HFF-Myc (cell line): ENCODE data around the gene CADM4.
"Not testable (repeated sequence)": the region's sequence is repeated elsewhere in the genome, so short reads cannot be mapped to it uniquely, and the experiment has no call there.

Experiments used
- DNase-seq: peaks from one replicate; pipeline ENCODE4 v3.0.0-alpha.2; 2011; ENCODE audit warnings: low read depth; ENCODE audit errors: extremely low read depth
- H3K4me3 ChIP-seq: replicated peaks from 2 replicates; pipeline ENCODE4 v1.5.1; 2011; ENCODE audit warnings: low read depth, mild to moderate bottlenecking, control low read depth, low read length
- TF ChIP-seq, protein P1 (sequence below): IDR thresholded peaks from 2 replicates; pipeline ENCODE4 v1.5.1; 2012; ENCODE audit warnings: mild to moderate bottlenecking, low read depth, low read length, control low read depth; ENCODE audit errors: missing control alignments

CADM4 gene

DNA sequence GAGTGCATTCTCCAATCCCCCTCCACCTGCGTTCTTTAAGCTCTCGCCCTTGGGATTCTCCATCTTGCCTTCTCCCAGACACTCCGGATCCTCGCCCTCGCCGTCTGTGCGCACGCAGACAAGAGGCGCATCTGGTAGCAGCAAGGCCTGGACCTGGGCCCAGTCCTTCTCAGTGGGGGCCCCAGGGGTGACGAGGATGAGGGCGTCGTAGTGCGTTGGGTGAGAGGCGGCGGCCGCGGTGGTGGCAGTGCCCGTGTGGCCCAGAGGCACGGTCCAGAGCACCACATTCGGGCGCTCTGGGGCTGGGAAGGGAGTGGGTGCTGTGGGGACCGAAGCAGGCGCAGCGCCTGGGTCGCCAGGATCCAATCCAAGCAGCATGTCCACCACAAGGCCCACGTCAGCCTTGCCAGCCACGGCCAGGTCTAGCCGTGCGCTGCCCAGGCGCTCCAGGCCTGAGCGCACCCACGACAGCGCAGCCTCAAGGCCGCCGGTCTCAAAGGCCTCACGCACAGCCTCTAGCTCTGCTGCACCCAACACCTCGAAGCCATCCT lies 46.8 kb downstream of the CADM4 start:
- no peak overlapping the region for H3K4me3 ChIP-seq
- TF ChIP-seq, protein P1, sequence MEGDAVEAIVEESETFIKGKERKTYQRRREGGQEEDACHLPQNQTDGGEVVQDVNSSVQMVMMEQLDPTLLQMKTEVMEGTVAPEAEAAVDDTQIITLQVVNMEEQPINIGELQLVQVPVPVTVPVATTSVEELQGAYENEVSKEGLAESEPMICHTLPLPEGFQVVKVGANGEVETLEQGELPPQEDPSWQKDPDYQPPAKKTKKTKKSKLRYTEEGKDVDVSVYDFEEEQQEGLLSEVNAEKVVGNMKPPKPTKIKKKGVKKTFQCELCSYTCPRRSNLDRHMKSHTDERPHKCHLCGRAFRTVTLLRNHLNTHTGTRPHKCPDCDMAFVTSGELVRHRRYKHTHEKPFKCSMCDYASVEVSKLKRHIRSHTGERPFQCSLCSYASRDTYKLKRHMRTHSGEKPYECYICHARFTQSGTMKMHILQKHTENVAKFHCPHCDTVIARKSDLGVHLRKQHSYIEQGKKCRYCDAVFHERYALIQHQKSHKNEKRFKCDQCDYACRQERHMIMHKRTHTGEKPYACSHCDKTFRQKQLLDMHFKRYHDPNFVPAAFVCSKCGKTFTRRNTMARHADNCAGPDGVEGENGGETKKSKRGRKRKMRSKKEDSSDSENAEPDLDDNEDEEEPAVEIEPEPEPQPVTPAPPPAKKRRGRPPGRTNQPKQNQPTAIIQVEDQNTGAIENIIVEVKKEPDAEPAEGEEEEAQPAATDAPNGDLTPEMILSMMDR: no peak
- no peak for DNase-seq

DNA sequence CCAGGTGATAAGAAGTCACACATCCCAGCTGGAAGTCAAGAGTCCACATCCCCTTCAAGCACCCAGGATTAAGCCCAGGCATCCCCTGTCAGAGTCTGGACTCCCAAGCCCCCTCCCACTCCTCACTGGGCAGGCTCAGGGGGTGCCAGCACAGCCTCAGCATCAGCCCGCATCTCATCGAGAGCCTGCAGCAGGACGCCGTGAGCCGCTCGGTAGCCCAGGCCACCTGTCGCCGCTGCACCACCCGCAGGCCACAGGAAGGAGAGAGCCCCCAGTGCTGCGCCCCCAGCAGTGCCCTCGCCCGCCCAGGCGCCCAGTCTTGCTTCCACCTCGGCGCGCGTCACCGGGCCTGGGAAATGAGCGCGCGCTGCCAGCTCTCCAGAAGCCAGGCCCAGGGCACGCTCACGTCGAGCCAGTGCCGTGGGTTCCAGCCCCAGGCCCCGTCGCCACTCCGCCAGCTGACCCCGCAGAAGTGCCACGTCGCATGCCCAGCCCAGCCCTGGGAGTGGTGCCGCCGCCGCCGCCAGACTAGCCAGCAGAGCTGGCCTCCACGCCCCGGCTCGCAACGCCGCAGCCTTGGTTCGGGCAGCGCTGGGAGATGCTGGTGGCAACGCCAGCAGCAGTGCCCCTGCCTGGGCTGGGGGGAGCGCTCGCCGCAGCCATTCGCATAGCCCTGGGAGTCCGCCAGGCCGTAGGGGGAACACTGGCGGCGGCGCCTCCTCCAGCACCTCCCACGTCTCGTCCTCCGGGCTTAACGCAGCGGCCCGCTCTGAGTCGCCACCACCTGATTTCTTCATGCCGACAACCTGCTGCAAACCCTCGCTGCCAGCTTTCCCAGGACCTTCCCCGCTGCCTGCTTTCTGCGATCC lies 47.5 kb downstream of the CADM4 start:
- TF ChIP-seq, protein P1: no peak
- DNase-seq: no peak

DNA sequence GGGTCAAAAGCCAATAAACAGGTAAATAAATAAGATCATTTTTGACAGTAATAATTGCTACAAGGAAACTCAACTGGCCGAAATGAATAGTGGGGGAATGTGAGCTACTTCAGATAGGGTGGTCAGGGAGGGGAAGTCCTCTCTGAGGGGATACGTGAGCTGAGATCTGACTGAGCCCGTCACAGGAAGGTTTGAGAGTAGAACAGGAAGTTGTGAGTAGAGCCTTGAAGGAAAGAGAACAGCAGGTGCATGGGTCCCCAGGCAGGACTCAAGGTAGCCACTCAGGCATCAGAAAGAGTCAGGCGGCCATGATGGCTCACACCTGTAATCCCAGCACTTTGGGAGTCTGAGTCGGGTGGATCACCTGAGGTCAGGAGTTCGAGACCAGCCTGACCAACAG lies 50.0 kb downstream of the CADM4 start:
- TF ChIP-seq, protein P1: no peak
- no peak overlapping the region for H3K4me3 ChIP-seq
- no peak for DNase-seq

More for the DNA sequence above, 47.5 kb downstream of the CADM4 start:
- H3K4me3 ChIP-seq: no peak overlapping the region

- H3K4me3 ChIP-seq: no peak overlapping the region
- TF ChIP-seq, protein P1: no peak
- no peak for DNase-seq
Measured at GRCh38 chr19:43589277-43589676, 50.4 kb downstream of the CADM4 start.

GRCh38 chr19:43587029-43587428 lies 52.6 kb downstream of the CADM4 start:
- DNase-seq, H3K4me3 ChIP-seq: not testable (repeated sequence)

DNA sequence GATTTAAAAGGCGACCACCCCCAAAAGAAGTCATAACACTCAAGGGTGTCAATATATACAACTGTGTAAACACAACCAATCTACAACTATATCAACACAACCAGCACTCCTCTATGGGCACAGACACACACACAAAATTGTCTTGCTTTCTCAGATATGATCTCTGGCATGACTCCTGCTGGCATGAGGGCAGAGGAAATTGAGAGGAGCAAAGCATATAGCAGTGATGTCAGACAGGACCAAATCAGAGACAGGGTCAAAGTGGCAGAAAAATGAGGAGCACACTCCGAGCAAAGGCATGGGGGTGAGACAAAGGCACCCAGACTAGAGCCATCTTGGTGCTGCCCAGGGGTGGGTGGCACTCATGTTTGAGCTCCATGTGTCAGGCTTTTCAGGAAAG lies 53.3 kb downstream of the CADM4 start:
- H3K4me3 ChIP-seq: no peak overlapping the region
- TF ChIP-seq, protein P1: no peak
- DNase-seq: no peak

DNA sequence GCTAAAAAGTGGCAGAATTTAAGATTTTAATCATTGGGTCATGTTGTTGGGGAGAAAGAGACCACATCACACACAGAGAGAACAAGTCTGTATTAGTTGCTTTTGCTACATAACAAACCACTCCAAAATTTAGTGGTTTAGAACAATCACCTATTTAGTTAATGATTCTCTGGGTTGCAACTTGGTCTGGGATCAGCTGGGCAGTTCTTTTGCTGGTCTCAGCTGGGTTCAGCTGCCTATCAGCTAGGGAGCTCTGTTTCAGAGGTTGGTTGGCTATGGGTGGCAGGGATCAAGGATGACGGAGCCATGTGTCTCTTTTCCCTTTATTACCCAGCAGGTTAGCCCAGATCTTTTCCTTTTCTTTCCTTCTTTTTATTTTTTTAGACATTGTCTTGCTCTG lies 55.2 kb downstream of the CADM4 start:
- TF ChIP-seq, protein P1: no peak
- no peak overlapping the region for H3K4me3 ChIP-seq
- no peak for DNase-seq
